NB4 (cell line): ENCODE results near the gene RBM17.

ENCODE experiments used
- DNase-seq: peaks from one replicate; pipeline ENCODE4 v3.0.0; 2010; ENCODE audit warnings: low read depth
- H3K4me3 ChIP-seq: one replicate; pipeline ENCODE4 v1.5.1; 2011; ENCODE audit warnings: mild to moderate bottlenecking, low read depth, low read length, moderate library complexity
- MYC ChIP-seq: IDR thresholded peaks from 2 replicates; pipeline ENCODE4 v1.6.1; 2011; ENCODE audit warnings: low read depth, low read length
- POLR2A ChIP-seq: IDR thresholded peaks from 2 replicates; pipeline ENCODE4 v1.6.1; 2011; ENCODE audit warnings: mild to moderate bottlenecking; ENCODE audit not compliant: insufficient read length; ENCODE audit errors: extremely low read depth
- TF ChIP-seq, protein P1 (sequence below): IDR thresholded peaks from one replicate; pipeline ENCODE4 v1.5.1; 2012; ENCODE audit warnings: low read depth, low read length
- TF ChIP-seq, protein P2 (sequence below): IDR thresholded peaks from 2 replicates; pipeline ENCODE4 v1.6.1; 2011; ENCODE audit warnings: low read depth, low read length

RBM17 gene

DNA sequence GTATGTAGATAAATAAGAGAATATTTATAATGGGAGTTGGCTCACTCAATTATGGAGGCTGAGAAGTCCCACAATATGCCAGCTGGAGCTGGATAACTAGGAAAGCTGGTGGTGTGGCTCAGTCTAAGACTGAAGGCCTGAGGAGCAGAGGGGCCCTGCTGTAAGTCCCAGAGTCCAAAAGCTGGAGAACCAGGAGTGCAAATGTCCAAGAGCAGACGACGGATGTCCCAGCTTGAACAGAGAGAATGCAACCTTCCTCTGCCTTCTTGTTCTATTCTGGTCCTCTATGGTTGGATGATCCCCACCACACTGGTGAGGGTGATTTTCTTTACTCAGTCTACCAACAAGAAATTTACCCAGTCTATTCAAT, 39.8 kb upstream of the RBM17 start:
- TF ChIP-seq MYC (no peak), POLR2A (no peak)
- TF ChIP-seq, protein P1, sequence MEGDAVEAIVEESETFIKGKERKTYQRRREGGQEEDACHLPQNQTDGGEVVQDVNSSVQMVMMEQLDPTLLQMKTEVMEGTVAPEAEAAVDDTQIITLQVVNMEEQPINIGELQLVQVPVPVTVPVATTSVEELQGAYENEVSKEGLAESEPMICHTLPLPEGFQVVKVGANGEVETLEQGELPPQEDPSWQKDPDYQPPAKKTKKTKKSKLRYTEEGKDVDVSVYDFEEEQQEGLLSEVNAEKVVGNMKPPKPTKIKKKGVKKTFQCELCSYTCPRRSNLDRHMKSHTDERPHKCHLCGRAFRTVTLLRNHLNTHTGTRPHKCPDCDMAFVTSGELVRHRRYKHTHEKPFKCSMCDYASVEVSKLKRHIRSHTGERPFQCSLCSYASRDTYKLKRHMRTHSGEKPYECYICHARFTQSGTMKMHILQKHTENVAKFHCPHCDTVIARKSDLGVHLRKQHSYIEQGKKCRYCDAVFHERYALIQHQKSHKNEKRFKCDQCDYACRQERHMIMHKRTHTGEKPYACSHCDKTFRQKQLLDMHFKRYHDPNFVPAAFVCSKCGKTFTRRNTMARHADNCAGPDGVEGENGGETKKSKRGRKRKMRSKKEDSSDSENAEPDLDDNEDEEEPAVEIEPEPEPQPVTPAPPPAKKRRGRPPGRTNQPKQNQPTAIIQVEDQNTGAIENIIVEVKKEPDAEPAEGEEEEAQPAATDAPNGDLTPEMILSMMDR, result no peak
- TF ChIP-seq, protein P2, sequence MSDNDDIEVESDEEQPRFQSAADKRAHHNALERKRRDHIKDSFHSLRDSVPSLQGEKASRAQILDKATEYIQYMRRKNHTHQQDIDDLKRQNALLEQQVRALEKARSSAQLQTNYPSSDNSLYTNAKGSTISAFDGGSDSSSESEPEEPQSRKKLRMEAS, result no peak
- DNase-seq, result no peak
- H3K4me3 ChIP-seq, result no peak overlapping the region

DNA sequence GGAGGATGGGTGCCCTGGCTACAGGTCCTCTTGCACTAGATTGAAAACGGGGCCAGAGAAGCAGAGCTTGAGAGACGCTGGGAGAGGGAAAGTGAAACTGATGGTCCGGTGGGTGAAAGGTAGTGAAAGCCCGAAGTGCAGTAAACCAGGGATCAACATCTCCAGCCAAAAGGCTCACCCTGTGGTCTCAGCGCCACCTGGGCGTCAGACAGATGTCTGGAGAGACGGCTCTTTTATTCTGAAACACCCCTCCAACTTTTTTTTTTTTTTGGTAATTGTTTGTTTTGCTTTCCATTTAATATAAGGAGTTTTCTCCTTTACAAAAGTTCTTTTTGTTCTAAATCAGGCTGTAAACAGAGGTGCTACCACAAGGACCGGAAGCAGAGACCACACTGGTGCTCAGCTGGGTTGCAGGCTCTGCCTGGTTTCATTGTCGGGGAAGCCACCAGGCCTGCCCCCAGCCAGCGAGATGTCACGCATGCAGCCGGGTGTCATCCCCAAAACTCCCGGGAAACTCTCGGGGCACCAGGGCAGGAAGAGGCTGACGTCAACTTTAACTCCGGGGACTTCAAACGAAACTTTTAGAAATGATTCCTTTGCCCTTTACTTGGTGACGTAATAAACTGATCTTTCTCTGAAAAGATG, 37.9 kb upstream of the RBM17 start:
- TF ChIP-seq, protein P1, result no peak
- TF ChIP-seq, protein P2, result no peak
- TF ChIP-seq MYC, result no peak
- no peak for TF ChIP-seq POLR2A
- peak overlapping the region; percentile 16 for H3K4me3 ChIP-seq
- peak; percentile 66 for DNase-seq

DNA sequence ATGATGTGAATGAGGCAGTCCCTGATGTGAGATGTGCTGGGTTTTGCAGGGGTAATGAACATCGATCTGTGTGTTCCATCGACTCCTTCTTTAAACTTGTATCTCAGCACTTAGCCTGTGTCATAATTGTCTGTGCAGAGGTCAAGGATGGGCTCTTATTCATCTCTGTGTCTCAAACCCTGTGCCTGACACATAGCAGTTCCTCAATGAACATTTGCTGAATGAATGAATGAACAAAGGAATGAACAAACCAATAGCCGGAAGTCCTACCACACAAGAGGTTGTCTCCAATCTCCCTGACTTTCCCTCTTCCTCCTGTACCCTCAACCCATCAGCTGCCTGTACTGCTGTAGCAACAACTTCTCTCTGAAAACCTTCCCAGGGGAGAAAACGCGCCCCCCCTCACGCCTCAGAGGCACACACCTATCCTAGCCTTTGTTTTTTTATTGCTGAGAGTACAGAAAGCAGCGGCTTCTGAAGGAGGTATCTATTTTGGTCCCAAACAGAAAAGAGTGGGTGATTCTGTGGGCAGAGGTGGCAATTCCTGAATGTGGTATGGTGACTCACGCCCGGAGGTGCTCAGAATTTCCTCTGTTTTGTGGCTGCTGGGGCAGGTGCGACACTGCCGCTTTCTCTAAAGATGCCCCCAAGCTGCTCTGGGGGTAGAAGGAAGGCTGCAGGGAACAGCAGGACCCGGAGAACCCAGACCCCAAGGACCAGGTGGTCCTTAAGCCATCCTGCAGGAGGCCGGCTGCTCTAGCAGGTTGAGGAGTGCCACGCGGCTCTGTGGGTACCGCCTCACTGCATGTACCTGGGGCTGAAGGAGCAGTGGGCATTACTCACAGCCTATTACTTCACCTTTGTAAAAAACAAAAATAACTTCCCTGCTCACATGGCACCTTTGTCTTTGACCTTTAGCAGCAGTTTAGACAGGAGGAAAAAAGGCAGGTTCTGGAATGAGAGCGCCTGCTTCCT, 36.3 kb upstream of the RBM17 start:
- TF ChIP-seq, protein P2, result no peak
- TF ChIP-seq POLR2A (no peak), MYC (no peak)
- TF ChIP-seq, protein P1, result no peak
- DNase-seq, result no peak
- H3K4me3 ChIP-seq, result no peak overlapping the region

DNA sequence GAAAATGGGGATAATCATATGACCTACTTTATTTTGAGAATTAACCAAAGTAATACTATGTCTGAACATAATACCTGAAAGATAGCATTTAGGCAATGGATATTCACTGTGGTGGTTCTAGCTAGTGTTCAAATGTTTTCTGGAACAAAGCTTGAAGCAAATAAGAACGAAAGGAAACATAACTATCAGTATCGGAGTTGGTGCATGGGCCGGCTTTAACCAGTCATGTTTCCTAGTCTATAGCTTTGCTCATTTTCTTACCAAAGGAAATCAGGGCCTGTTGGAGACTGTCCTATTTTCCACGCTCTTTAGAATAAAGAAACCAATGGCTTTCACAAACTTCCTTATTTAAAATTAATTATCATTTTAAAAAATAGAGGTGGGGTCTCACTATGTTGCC, 35.5 kb upstream of the RBM17 start:
- no peak overlapping the region for H3K4me3 ChIP-seq
- DNase-seq, result no peak
- no peak for TF ChIP-seq MYC
- TF ChIP-seq, protein P1, result no peak
- no peak for TF ChIP-seq POLR2A
- TF ChIP-seq, protein P2, result no peak

DNA sequence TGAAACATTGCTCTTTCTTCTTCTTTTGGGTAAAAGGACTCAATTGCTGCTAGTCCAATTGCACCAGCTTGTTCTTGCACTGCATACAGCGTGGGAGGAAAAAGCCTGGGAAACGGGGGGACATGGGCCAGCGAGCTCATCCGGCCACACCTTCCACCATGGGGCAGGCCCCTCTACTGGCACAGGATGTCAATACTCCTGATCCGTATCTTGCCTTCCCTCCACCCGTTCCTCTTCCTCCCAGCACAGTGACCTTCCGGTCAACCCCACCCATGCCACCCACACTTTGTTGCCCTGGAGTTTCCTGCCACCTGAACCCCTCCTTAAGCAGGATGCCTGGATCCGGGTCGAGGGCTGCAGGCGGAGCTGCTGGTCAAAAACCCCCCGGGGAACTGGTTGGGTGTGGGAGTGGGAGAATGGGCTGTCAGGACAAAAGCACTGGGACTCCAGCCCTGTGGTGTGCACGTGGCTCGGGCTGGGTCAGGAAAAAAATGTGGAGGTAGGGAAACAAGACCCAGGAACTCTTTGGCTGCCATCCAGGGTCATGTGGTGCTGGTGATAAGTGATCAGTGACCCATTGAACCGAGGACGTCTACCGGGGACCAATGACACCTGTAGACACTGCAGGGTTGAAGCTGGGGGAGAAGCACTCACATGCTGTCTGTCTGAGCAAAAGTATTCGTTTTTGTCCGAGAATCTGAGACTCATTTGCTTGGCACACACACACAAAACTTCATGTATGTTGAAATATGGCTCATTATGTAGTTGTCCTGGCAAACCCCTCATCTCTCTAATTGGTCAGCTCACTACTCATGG, 34.8 kb upstream of the RBM17 start:
- TF ChIP-seq POLR2A, result no peak
- TF ChIP-seq, protein P2, result no peak
- TF ChIP-seq MYC, result no peak
- TF ChIP-seq, protein P1, result no peak
- H3K4me3 ChIP-seq, result no peak overlapping the region
- no peak for DNase-seq
